ENCODE data around the gene PLPP7.
"Not testable (repeated sequence)": the region's sequence is repeated elsewhere in the genome, so short reads cannot be mapped to it uniquely, and the experiment has no call there.

Gene PLPP7

DNA sequence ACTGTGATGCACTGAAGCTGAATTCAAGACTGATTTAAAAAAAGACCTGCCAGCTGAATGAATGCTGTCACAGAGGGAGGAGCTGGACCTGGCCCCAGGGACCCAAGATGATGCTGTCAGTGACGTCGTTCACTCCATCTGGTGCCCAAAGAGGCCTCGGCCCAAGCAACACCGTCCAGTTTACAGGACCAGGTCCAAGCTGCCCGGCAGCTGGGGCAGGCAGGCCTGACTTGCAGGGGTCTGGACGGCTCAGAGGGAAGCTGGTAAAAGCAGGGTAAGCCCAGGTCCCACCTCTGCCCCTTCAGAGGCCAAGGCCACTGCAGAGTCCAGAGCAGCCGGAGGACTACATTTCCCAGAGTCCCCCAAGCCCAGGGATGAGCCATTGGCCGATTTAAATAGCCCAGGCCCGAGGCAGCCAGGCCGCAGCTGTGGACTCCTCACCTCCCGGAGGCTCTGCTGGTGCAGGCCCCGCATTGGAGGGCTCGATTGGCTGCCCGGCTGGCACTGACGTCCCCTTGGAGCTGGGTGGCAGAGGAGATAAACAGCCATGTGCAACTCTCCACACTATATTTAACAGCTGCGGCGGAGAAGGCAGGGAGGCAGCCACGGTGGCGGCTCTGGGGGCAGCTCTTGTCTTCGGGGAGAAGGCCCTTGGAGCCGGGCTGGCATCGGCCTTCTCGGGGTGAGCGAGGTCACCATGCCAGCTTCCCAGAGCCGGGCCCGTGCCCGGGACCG lies at the start of gene PLPP7:
Gene PLPP7, plus strand, starts transcription at position 423 of the 735 bp plus-strand sequence. Its CDS starts 275 bp downstream, at position 698.
- no peak for TF ChIP-seq CTCF (IDR thresholded peaks at IDR 0.05; ENCODE audit: borderline replicate concordance, insufficient read depth, low read depth, low read length)

GRCh38 chr9:131240047-131240921 lies 49.2 kb upstream of the PLPP7 start:
- no peak for TF ChIP-seq CTCF (IDR thresholded peaks at IDR 0.05; ENCODE audit: borderline replicate concordance, insufficient read depth, low read depth, low read length)
- no peak overlapping the region for H3K4me3 ChIP-seq (ENCODE audit: low read depth, low read length)

More for the DNA sequence above, at the start of gene PLPP7:
- H3K4me3 ChIP-seq (ENCODE audit: low read depth, low read length), result no peak within 1 kb of the TSS

DNA sequence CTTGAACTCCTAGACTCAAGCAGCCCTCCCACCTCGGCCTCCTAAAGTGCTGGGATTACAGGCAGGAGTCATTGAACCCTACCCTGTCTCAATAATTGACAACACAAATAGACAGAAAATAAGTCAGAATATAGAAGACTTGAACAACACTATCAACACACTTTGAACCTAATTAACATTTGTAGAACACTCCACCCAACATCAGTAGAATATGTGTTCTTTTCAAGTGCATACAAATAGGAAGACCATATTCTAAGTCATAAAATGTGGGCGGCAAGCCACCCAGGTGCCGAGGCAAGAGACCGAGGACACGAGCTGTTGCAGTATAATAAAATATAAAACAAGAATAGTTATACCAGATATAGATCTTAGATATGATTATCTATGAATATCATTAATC lies 45.2 kb upstream of the PLPP7 start:
- not testable (repeated sequence) for H3K4me3 ChIP-seq (ENCODE audit: low read depth, low read length)

DNA sequence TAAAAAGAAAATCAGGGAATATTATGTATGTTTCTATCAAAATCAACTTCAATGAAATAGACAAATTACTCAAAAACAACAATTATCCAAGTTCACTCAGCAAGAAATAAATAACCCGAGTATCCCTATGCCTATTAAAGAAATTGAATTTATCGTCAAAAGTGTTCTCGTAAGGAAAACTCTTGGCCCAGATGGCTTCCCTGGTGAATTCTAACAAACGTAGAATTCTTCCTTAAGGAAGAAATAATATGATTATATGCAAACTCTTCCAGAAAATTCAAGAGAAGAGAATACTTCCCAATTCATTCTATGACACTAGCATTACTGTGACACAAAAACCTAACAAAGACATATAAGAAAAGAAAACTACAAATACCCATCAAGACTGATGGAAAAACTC lies 42.9 kb upstream of the PLPP7 start:
- no peak for TF ChIP-seq CTCF (IDR thresholded peaks at IDR 0.05; ENCODE audit: borderline replicate concordance, insufficient read depth, low read depth, low read length)
- H3K4me3 ChIP-seq (ENCODE audit: low read depth, low read length), result no peak overlapping the region

- no peak for TF ChIP-seq CTCF (IDR thresholded peaks at IDR 0.05; ENCODE audit: borderline replicate concordance, insufficient read depth, low read depth, low read length)
- H3K4me3 ChIP-seq (ENCODE audit: low read depth, low read length), result peak overlapping the region; percentile 47
Measured at GRCh38 chr9:131252120-131252519, 37.4 kb upstream of the PLPP7 start.

DNA sequence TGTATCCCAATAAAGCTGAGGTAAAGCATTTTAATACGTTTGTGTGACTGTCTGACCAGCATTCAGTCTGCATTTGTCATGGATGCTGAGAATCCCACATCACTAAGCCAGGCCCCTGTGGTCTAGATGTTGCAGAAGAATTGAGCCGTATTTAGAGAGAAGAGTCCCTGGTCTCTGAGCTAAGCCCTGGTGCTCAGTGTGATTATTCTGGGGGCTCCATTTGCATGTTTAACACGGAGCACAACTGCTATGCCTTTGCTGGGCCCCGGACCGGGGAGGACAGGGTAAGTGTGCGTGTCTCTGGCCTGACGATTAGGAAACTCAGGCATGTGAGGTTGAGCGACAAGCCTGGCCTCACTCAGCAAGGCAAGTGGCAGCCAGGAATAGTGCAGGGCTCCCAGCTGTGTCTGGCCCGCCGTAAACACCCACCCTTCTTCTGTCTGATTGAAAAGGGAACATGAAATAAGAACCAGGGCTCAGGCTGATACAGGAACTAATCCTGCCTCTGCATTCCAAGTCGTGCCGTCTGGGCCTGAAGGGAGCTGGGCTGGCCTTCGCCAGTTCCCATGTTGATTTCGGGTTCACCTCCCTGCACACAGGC lies 35.5 kb upstream of the PLPP7 start:
- no peak for TF ChIP-seq CTCF (IDR thresholded peaks at IDR 0.05; ENCODE audit: borderline replicate concordance, insufficient read depth, low read depth, low read length)
- H3K4me3 ChIP-seq (ENCODE audit: low read depth, low read length), result no peak overlapping the region

GRCh38 chr9:131254626-131255025 lies 34.9 kb upstream of the PLPP7 start:
- no peak overlapping the region for H3K4me3 ChIP-seq (ENCODE audit: low read depth, low read length)

More at GRCh38 chr9:131254626-131255025, 34.9 kb upstream of the PLPP7 start:
- TF ChIP-seq CTCF (IDR thresholded peaks at IDR 0.05; ENCODE audit: borderline replicate concordance, insufficient read depth, low read depth, low read length), result no peak

All from GM12875 (cell line).